ENCODE data around the gene RPS14.

- TF ChIP-seq POLR2A (IDR thresholded peaks at IDR 0.05; ENCODE audit: extremely low read depth, insufficient read length) (no peak), CTCF (IDR thresholded peaks at IDR 0.05; ENCODE audit: low read depth, low read length) (no peak)
These were observed 505 bp downstream of the RPS14 start for GRCh38 chr5:150448952-150449516.

All from NB4 (cell line).